ENCODE measurements around the gene CPTP. TPM values are rescaled to one million over a fixed set of nuclear protein-coding genes. Genes with fewer than 3 reads are reported as not detected.

CPTP gene
- total and polyA plus RNA-seq, 8 donors: 6.6 to 226 (median 22.8) TPM

GRCh38 chr1:1345384-1345783 lies 20.8 kb downstream of the CPTP start:
- TF ChIP-seq CTCF (IDR thresholded peaks at IDR 0.05) (no peak), POLR2A (IDR thresholded peaks at IDR 0.05) (no peak), POLR2AphosphoS5 (IDR thresholded peaks at IDR 0.05) (no peak), EP300 (IDR thresholded peaks at IDR 0.05) (no peak)
- Histone ChIP-seq H3K27me3 (no peaks in the 10 kb centered on the region), H3K36me3 (peaks cover 10 to 22% (median 20%) of the 10 kb centered on the region in 4 donors), H3K4me1 (peaks cover 44 to 61% (median 57%) of the 10 kb centered on the region in 4 donors), H3K27ac (peak overlapping the region; percentile 71 to 92 (median 83)), H3K4me3 (peak overlapping the region in 1 of 4 donors; percentile 72), H3K9me3 (no peaks in the 10 kb centered on the region)
- WGBS, 5 donors: 52 to 60% (median 59%) methylated on average over 2 to 16 of the region's 16 CpGs
- intact Hi-C loops (cut with DNase I; ENCODE audit: low total_unique reads): no loop called here
- DNase-seq: no peak

GRCh38 chr1:1345860-1346500 lies 21.4 kb downstream of the CPTP start:
- WGBS, 5 donors: 45 to 81% (median 53%) methylated on average over 4 to 12 of the region's 12 CpGs
- DNase-seq: no peak
- Histone ChIP-seq H3K36me3 (peaks cover 10 to 16% (median 14%) of the 10 kb centered on the region in 4 donors), H3K4me1 (peaks cover 44 to 61% (median 57%) of the 10 kb centered on the region in 4 donors), H3K4me3 (peak overlapping the region in 1 of 4 donors; percentile 72), H3K27me3 (no peaks in the 10 kb centered on the region), H3K9me3 (no peaks in the 10 kb centered on the region), H3K27ac (peak overlapping the region; percentile 71 to 92 (median 83))
- intact Hi-C loops (cut with DNase I; ENCODE audit: low total_unique reads): no loop called here
- TF ChIP-seq POLR2AphosphoS5 (IDR thresholded peaks at IDR 0.05): no peak
- no peak for TF ChIP-seq CTCF (IDR thresholded peaks at IDR 0.05)
- TF ChIP-seq POLR2A (IDR thresholded peaks at IDR 0.05): no peak
- TF ChIP-seq EP300 (IDR thresholded peaks at IDR 0.05): no peak

- peak overlapping the region; percentile 82 to 92 (median 86) for H3K27ac ChIP-seq
- intact Hi-C loops (cut with DNase I; ENCODE audit: low total_unique reads): no loop called here
- no peaks in the 10 kb centered on the region for H3K9me3 ChIP-seq
- peaks cover 0 to 1% (median 0%) of the 10 kb centered on the region in 3 donors for H3K27me3 ChIP-seq
- WGBS, 5 donors: 79 to 90% (median 87%) methylated on average over 9 to 10 of the region's 10 CpGs
- TF ChIP-seq POLR2A (IDR thresholded peaks at IDR 0.05) (no peak), POLR2AphosphoS5 (IDR thresholded peaks at IDR 0.05) (no peak), CTCF (IDR thresholded peaks at IDR 0.05) (no peak), EP300 (IDR thresholded peaks at IDR 0.05) (no peak)
- peak overlapping the region in 2 of 4 donors; percentile 72 to 74 for H3K4me3 ChIP-seq
- H3K36me3 ChIP-seq: peaks cover 5 to 11% (median 9%) of the 10 kb centered on the region in 4 donors
- DNase-seq: no peak
- H3K4me1 ChIP-seq: peaks cover 47 to 64% (median 61%) of the 10 kb centered on the region in 4 donors
Measured at GRCh38 chr1:1346501-1346890, 21.9 kb downstream of the CPTP start.

- WGBS, 5 donors: 40 to 77% (median 56%) methylated on average over 9 to 10 of the region's 10 CpGs
- H3K27ac ChIP-seq: peak overlapping the region; percentile 82 to 92 (median 86)
- peaks cover 0 to 5% (median 3%) of the 10 kb centered on the region in 4 donors for H3K36me3 ChIP-seq
- intact Hi-C loops (cut with DNase I; ENCODE audit: low total_unique reads): no loop called here
- peak overlapping the region; percentile 63 to 74 (median 72) for H3K4me3 ChIP-seq
- peaks cover 50 to 70% (median 67%) of the 10 kb centered on the region in 4 donors for H3K4me1 ChIP-seq
- peaks cover 0 to 7% (median 0%) of the 10 kb centered on the region in 3 donors for H3K27me3 ChIP-seq
- no peak for DNase-seq
- no peak for TF ChIP-seq POLR2A (IDR thresholded peaks at IDR 0.05)
- H3K9me3 ChIP-seq: no peaks in the 10 kb centered on the region
Measured at GRCh38 chr1:1347026-1347595, 22.5 kb downstream of the CPTP start.
